Measurements from ENCODE around the gene CDK5.

- no peak for TF ChIP-seq POLR2A (IDR thresholded peaks at IDR 0.05)
- no peak for TF ChIP-seq CTCF (IDR thresholded peaks at IDR 0.05)
These were observed 7.3 kb upstream of the CDK5 start for GRCh38 chr7:151064993-151065392.

Measured in esophagus squamous epithelium (tissue), 4 donors.